Stimulated activated CD4-positive, alpha-beta T cell treated with anti-CD3 and anti-CD28 coated beads, TNF-alpha, amount 100 ng/mL, for 24 hours (primary cell): ENCODE data around the gene RAB44.
A peak's percentile ranks its signal among the peaks of the same experiment; 100 is the strongest.

ENCODE experiments used
- DNase-seq, 3 experiments: peaks; one replicate each; pipeline ENCODE4 v3.0.0-alpha.2; 2020; ENCODE audit warnings: low read depth in 3 of 3

The RAB44 gene

GRCh38 chr6:36729161-36729524 is 31.5 kb downstream of the RAB44 start:
- no peak for DNase-seq

GRCh38 chr6:36730424-36731380 is 33.1 kb downstream of the RAB44 start:
- no peak for DNase-seq

- DNase-seq = no peak
Observed at GRCh38 chr6:36731622-36732310, 34.1 kb downstream of the RAB44 start.

DNA sequence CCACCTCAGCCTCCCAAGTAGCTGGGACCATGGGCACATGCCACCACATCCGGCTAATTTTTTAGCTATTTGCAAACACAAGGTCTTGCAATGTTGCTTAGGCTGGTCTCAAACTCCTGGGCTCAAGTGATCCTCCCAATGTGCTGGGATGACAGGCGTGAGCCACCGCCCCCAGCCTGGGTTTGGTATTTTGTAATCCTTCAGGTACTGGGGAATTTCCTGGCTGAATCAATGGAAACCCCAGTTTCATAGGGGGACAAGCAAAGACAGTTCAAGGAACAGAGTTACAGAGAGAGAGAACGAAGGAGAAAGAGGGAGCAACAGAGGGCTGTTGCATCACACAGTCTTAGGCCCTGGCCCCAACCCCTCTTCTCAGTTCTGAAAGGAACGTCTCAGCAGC is 35.7 kb downstream of the RAB44 start:
- no peak for DNase-seq

DNA sequence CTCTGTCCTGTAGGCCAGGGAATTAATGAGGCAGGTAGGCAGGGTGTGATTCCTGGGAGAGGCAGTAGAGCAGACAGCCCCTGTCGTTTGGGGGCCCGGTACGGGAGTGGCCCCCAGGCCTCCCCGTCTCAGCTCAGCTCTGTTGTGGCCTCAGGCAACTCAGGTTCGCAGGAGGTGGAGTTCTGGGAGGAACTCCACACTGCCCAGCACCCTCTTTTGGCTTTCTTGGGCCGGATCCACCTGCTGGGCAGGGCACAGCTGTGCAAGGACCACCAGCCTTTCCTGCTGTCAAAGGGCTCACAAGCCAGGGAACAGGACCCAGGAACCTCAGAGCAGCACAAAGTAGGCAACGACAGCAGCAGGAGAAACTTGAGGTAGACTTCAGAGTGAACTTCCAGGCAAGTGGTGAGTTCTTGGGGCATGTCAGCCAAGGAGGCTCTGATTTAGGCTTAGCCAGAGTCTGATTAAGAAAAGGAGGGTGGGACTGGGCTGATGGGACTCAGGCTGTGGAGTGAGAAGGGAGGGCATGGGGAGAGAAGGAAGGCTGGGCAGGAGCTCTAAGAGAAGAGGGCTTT is 36.9 kb downstream of the RAB44 start:
- no peak for DNase-seq

GRCh38 chr6:36735110-36736071 is 37.8 kb downstream of the RAB44 start:
- DNase-seq = peak in 1 of 3 experiments; percentile 13

- DNase-seq = no peak
Observed at GRCh38 chr6:36737043-36737785, 39.6 kb downstream of the RAB44 start.

- DNase-seq = no peak
Observed at GRCh38 chr6:36738108-36738507, 40.5 kb downstream of the RAB44 start.

DNA sequence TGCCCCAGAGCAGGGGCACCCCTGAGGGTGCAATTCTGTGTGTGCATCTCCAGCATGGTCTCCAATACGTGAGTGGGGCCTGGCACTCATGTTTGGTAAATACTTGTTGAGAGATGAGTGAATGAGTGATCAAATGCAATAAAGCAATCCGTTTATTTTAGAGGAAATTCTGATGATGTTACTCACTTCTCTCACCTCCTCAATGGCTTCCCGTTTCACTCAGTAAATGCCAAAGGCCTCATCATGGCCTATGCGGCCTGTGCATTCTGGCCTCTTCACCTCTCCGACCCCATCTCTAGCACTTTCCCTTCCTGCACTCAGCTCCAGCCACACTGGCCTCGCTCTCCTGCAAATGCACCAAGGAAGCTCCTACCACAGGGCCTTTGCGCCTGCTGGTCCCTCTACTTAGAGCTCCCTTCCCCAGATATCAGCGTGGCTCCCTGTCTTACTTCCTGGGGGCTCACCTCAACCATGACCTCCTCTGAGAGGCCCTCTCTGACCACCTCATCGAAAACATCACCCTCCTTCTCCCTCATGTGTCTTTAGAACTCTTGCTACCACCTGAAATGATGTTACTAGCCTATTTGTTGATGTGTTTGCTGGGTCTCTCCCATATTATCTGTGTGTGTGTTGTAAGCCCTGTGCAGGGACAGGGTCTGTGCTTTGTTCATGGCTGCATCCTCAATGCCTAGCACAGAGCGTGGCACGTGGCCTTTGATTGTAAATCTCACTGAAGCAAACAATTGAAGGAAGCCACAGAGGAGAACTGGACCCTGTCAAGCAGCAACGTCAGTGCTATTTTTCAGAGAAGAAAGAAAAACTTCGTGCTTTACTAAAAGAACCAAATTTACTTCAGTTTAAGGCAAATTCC is 42.6 kb downstream of the RAB44 start:
- DNase-seq = no peak

DNA sequence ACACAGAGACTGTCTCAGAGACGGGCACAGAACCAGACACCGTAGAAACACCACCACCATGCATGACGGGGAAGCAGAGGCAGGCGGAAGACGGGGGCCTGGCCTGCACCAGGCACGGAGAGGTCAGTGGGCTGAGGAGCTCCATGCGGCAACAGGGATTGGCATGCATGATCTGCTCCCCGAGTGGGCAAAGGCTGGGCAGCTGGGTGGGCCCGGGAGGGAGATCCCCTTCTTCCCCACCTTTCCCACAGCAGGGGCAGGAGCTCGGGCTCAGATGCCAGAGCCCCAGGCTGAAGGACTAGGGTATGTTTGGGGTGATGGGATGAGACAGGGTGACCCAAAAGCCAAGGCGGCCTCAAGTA is 43.2 kb downstream of the RAB44 start:
- no peak for DNase-seq

DNA sequence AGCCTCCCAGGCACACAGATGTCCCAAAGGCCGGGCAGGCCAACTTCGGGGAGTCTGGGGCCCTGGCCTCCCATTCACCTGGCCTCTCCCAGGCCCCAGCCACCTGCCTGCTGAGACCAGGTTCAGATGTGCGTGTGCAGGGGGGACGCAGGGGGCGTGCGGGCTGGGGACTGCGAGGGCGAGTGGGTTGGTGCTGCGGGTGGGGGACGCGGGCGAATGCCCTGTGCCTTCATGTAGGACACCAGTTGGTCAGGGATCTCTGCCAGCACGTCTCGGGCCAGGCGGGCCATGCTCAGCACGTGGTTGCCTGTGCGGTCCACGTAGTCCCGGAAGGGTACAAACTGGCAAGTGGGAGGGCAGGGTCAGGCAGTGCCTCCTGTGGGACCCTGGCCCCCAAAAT is 44.5 kb downstream of the RAB44 start:
- no peak for DNase-seq

GRCh38 chr6:36743032-36743431 is 45.4 kb downstream of the RAB44 start:
- DNase-seq = no peak

DNA sequence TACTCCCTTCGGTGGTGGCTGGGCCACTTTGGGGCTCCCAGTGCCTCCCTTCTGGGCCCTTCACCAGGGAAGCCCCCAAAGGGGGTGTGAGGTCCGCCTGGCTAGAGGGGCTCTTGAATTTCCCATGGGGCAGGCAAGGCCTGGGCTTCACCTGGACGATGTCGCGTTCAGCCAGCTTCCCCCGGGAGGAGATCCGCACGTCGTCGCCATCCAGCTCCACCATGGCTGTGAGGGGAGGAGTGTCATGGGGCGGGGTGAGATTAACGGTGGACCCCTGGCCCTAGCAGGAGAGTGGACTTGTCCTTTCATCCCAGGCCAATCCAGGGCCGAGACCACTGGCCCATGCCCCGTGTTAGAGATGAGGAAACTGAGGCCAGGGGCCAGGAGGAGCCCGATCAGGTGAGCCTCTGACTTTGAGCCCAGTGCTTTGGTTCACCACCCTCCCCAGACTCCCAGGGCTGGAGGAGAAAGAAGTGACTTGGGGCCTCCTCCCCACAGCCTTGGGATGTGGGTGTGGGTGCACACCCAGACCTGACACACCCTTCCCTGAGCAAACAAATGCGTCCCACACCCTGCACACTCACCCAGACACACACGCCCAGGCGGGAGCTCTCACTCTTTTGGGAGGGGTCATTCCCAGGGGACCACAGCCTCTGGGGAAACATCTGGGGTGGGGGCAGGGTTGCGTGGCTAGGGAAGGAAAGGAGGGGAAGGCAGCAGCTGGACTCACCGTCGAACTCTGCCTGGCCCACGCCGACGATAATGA is 46.1 kb downstream of the RAB44 start:
- DNase-seq = no peak

GRCh38 chr6:36744304-36744673 is 46.7 kb downstream of the RAB44 start:
- DNase-seq = no peak

GRCh38 chr6:36745283-36745682 is 47.7 kb downstream of the RAB44 start:
- no peak for DNase-seq

DNA sequence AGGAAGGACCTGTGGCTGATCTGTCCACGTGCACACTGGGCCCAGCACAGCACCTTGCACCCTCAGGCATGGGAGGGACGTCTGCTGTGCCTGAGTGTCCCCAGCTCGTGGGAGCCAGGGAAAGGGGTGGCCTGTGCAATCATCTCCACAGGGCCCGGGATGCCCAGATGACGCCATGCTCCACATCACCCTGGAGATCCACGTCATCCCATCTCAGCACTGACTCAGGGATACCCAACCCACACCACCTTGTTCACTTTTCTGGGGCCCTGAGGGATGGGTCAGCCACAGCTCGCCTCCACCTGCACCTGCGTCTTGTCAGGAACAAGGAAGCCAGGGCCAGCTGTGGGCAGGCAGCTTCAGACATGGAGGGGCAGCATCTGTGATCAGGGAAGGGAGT is 48.2 kb downstream of the RAB44 start:
- no peak for DNase-seq

DNA sequence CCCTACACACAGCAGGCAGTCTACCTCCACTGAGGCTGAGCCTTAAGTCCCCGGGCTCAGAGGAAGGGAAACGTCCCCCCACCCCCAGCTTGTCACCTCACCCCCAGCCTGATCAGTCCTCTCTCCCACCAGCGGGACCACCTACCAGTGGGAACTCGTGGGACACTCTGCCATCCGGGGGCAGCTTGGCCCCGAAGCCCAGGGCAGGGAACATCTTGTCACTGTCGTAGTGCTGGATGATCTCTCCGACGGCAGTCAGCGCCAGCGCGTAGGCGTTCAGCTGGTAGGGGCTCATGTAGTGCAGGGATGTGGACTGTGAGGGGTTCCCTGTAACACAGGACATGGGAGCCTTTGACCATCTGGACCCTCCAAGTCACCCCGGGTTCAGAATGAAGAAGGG is 48.6 kb downstream of the RAB44 start:
- DNase-seq = no peak

DNA sequence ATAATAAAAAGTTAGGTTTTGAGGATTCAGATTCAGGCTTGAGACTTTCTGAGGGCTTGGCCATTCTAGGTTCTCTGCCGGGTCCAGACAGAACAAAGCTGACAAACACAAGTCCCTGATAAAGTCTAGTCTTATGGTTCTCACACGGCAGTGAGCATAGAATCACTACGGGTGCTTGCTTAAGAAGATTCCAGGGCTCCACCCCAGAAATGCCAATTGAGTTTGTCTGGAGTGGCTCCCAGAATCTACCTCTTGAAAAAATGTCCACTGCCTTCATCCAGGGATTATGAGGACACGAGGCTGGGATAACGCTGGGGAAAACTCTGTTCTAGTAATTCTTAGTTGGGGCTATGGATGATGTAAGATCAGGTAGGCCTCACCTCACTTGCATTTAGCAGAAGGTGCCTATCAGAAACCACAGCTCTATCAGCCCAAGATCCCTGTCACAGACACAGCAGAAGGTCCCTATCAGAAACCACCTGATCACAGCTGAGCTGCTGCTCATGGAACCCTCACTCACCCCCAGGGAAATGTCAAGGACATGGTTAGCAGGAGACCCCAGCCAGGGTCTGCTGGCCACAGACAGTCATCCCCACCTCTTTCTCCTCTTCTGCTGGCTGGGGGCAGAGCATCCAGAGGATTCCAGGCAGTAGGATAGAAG is 52.3 kb downstream of the RAB44 start:
- no peak for DNase-seq

DNA sequence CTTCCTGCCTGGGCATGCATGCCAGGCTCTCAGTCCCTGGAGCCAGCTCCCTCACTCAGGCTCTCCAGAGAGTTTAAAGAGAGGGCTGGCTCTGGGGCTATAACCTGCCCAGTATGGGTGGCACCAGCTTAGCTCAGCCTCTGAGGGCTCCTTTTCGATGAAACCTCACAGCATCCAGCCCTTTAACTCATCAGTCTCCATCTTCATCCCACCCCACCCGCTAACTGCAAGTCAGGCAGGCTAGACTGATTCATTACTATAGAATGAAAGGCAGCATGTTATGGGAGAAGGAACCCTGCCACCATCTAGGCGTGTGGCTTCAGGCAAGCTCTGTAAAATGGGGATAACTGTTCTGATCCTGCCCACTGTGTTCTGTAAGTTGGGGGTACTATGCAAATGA is 53.5 kb downstream of the RAB44 start:
- DNase-seq = no peak
